GM20000 (cell line): ENCODE results near the gene HDAC2.
"Not testable (repeated sequence)": the region's sequence is repeated elsewhere in the genome, so short reads cannot be mapped to it uniquely, and the experiment has no call there.

Source experiments
- DNase-seq: peaks from one replicate; pipeline ENCODE4 v3.0.0; 2012; ENCODE audit warnings: low spot score
- TF ChIP-seq, protein P1 (sequence below): IDR thresholded peaks from 2 replicates; pipeline ENCODE4 v1.5.1; 2012; ENCODE audit warnings: mild to moderate bottlenecking, control low read depth; ENCODE audit errors: extremely low read depth, missing control alignments

The HDAC2 gene

DNA sequence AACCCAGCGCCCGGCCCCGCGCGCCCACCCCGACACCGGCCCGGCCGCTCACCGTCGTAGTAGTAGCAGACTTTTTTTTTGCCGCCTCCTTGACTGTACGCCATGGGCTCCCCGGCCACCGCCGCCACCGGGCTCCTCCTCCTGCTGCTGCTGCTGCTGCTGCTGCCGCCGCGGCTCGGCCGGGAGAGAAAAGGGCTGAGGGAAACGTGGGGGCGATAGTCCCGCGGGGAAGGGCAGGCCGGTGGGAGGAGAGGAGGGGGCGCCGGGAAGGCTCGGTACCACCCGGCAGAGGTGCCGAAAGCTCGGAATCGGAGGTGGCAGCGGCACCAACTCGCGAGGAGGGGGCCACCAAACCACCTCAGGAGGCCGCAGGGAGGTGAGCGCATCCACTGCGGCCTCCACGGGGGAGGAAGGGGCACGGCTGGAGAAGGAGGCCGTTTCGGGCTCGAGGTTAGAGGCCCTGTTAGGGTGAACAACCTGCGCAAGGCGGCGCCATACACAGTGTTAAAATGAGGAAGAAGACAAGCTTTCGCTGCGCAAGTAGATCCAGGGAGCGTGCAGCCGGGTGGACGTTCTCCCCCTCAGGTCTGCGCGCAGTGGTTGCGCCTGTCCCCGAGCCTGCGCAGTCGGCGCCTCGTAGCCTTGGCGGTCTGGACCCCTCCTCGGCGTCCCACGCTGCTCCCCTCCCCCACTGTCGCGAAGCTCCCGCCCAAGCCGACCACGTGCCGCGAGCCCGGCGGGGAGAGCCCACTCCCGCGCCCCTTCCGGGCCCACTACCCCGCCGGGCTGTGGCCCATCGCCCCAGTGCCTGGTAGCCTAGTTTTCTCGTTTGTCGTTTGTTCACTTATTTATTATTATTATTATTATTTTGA is at the start of gene HDAC2:
TSS of gene HDAC2 (minus strand) at position 344 of the 872 bp plus-strand sequence. CDS start at position 104, 240 bp downstream.
- TF ChIP-seq, protein P1, sequence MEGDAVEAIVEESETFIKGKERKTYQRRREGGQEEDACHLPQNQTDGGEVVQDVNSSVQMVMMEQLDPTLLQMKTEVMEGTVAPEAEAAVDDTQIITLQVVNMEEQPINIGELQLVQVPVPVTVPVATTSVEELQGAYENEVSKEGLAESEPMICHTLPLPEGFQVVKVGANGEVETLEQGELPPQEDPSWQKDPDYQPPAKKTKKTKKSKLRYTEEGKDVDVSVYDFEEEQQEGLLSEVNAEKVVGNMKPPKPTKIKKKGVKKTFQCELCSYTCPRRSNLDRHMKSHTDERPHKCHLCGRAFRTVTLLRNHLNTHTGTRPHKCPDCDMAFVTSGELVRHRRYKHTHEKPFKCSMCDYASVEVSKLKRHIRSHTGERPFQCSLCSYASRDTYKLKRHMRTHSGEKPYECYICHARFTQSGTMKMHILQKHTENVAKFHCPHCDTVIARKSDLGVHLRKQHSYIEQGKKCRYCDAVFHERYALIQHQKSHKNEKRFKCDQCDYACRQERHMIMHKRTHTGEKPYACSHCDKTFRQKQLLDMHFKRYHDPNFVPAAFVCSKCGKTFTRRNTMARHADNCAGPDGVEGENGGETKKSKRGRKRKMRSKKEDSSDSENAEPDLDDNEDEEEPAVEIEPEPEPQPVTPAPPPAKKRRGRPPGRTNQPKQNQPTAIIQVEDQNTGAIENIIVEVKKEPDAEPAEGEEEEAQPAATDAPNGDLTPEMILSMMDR: no peak
- DNase-seq: peak; percentile 95

GRCh38 chr6:114020196-114020595 is 49.2 kb upstream of the HDAC2 start:
- no peak for DNase-seq
- TF ChIP-seq, protein P1: no peak

- DNase-seq: not testable (repeated sequence)
Observed at GRCh38 chr6:114017146-114017545, 46.2 kb upstream of the HDAC2 start.

GRCh38 chr6:114014106-114014505 is 43.2 kb upstream of the HDAC2 start:
- not testable (repeated sequence) for DNase-seq

DNA sequence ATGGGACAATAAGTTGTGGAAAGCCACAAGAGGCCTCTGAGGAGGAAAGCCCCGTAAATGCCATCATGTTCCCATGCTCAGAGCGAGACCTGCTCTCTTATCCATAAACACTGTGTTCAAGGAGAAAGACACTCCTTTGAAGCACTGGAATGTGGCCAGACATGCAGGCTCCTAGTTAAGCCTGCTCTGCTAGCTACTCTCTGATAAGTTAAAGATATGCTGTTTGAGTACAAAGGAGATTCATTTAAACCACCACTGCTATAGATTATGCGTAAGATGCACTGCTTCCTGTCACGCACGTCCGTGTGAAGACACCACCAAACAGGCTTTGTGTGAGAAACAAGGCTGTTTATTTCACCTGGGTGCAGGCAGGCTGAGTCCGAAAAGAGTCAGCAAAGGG is 40.5 kb upstream of the HDAC2 start:
- DNase-seq: not testable (repeated sequence)

DNA sequence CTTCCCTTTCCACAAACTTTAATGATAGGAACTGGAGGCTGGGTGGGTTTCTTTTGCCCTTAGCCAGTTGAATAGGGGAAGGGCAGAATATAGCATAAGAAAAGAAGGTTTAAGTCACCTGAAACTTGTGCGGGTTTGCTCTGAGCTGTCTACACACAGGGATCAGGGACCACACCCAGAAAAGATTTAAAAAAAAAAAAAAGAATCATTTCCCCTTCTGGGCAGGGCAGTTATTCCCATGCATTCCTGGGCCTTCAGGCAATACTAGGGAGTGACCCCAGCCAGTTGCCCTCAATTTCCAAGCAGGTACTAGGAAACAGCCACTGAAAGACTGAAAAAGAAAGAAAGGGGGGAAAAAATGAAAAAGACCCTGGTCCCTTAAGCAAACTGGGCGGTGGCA is 39.6 kb upstream of the HDAC2 start:
- DNase-seq: no peak
- TF ChIP-seq, protein P1: no peak

- TF ChIP-seq, protein P1: no peak
- DNase-seq: no peak
Observed at GRCh38 chr6:114009192-114009591, 38.2 kb upstream of the HDAC2 start.

- DNase-seq: no peak
- TF ChIP-seq, protein P1: no peak
Observed at GRCh38 chr6:114008331-114008730, 37.4 kb upstream of the HDAC2 start.

GRCh38 chr6:114007516-114007915 is 36.6 kb upstream of the HDAC2 start:
- no peak for DNase-seq
- TF ChIP-seq, protein P1: no peak
